Loucy (cell line): ENCODE results near the gene ATG7.

Experiments
- CTCF ChIP-seq: fragments of 200-600 bp; sonication (generic); conservative IDR thresholded peaks from 2 replicates; pipeline ENCODE4 v1.5.1; 2014; ENCODE audit warnings: mild to moderate bottlenecking, antibody characterized with exemption, low read length
- EZH2phosphoT487 ChIP-seq: fragments of 200-600 bp; IDR thresholded peaks from 2 replicates; pipeline ENCODE4 v1.6.1; 2018; ENCODE audit warnings: antibody characterized with exemption, mild to moderate bottlenecking, moderate library complexity, borderline replicate concordance

- TF ChIP-seq CTCF = no peak
- no peak for TF ChIP-seq EZH2phosphoT487
These were observed 95.0 kb downstream of the ATG7 start for GRCh38 chr3:11367143-11367693.
